ENCODE measurements around the gene ABCB6.

ABCB6 gene

DNA sequence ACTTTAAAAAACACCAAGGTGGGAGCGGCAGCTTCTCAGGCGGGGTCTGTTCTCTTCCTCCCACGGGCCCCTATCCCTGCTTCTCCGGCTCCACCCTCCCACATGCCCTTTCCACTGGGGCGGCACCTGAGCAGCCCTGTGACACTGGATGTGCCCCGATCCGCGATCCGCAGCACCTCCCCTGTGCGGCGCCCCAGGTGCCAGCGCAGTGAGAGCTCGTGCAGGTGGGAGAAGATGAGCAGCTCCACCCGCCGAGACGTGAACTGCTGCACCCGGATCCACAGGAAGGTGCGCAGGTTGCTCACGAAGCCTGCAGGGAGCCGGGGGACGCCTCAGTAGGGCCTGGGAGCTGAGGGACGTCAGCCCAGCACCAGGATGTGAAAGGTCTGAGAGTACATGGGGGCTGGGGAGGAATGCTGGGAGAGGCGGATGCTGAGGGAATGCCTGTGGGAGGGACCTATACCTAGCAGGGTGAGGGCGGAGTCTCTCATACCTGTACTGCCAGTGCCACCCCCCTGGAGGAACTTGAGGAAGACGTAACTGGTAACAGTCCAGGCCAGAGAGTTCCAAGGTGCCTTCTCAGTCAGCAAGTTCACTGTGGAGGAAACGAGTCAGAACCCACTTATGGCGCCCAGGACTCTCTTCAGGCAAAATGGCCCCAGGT, 2.8 kb downstream of the ABCB6 start:
- Histone ChIP-seq H3K27ac (no peak overlapping the region), H3K9ac (peak overlapping the region; percentile 16; the same call in 1 of the 2 replicates), H3K4me1 (peaks cover 43% of the 10 kb centered on the region), H3K4me2 (peak overlapping the region; percentile 99; the same call in 1 of the 2 replicates), H3K27me3 (no peaks in the 10 kb centered on the region), H4K20me1 (peaks cover 18% of the 10 kb centered on the region; the same call in 1 of the 2 replicates), H3K9me3 (no peaks in the 10 kb centered on the region), H3K4me3 (no peak overlapping the region), H3K36me3 (peaks cover 64% of the 10 kb centered on the region)
- TF ChIP-seq Cebpa-rat (IDR thresholded peaks at IDR 0.05): no peak

- H3K9me3 ChIP-seq: no peaks in the 10 kb centered on the region
- no peak for TF ChIP-seq Cebpa-rat (IDR thresholded peaks at IDR 0.05)
- no peak overlapping the region for H3K9ac ChIP-seq
- H3K4me1 ChIP-seq: peaks cover 45% of the 10 kb centered on the region
- no peak overlapping the region for H3K4me2 ChIP-seq
- H3K27me3 ChIP-seq: no peaks in the 10 kb centered on the region
- H4K20me1 ChIP-seq: peaks cover 12% of the 10 kb centered on the region; the same call in 1 of the 2 replicates
- H3K36me3 ChIP-seq: peaks cover 64% of the 10 kb centered on the region
- no peak overlapping the region for H3K27ac ChIP-seq
- no peak overlapping the region for H3K4me3 ChIP-seq
These were observed 4.0 kb downstream of the ABCB6 start for GRCh38 chr2:219214786-219215185.

- peaks cover 45% of the 10 kb centered on the region for H3K4me1 ChIP-seq
- H3K4me2 ChIP-seq: no peak overlapping the region
- no peak overlapping the region for H3K9ac ChIP-seq
- H3K4me3 ChIP-seq: no peak overlapping the region
- TF ChIP-seq Cebpa-rat (IDR thresholded peaks at IDR 0.05): no peak
- peaks cover 6% of the 10 kb centered on the region; the same call in 1 of the 2 replicates for H4K20me1 ChIP-seq
- peaks cover 65% of the 10 kb centered on the region for H3K36me3 ChIP-seq
- no peaks in the 10 kb centered on the region for H3K9me3 ChIP-seq
- H3K27me3 ChIP-seq: no peaks in the 10 kb centered on the region
- no peak overlapping the region for H3K27ac ChIP-seq
These were observed 4.6 kb downstream of the ABCB6 start for GRCh38 chr2:219214141-219214540.

DNA sequence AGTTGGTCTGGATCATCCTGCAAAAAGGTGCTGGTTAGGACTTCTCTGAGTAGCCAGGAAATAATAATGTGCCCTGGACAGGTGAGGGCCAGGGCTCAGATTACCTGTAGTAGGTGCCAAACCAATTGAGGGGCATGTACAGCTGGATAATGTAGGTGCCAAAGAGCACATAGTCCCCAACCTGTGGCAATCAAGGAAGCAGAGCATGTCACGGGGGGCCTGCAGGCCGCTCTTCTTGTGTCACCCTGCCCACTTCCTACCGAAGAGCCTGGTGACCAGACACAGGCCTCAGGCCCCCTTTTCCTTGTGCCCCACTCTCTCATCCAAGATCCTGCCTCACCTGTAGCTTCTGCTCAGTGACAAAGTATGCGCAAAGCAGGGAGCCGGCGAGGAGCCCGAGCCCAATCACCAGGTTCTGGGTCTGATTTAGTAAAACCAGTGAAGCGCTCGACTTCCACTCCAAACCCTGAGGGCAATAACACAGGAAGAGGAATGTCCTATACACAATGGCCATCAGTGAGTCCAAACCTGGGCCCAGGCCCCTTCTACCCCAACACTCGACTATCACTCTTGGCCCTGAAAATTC, 5.2 kb downstream of the ABCB6 start:
- Histone ChIP-seq H3K27ac (no peak overlapping the region), H4K20me1 (peaks cover 5% of the 10 kb centered on the region; the same call in 1 of the 2 replicates), H3K4me3 (no peak overlapping the region), H3K27me3 (no peaks in the 10 kb centered on the region), H3K4me1 (peaks cover 47% of the 10 kb centered on the region), H3K9me3 (no peaks in the 10 kb centered on the region), H3K9ac (no peak overlapping the region), H3K4me2 (no peak overlapping the region), H3K36me3 (peaks cover 71% of the 10 kb centered on the region)
- no peak for TF ChIP-seq Cebpa-rat (IDR thresholded peaks at IDR 0.05)

DNA sequence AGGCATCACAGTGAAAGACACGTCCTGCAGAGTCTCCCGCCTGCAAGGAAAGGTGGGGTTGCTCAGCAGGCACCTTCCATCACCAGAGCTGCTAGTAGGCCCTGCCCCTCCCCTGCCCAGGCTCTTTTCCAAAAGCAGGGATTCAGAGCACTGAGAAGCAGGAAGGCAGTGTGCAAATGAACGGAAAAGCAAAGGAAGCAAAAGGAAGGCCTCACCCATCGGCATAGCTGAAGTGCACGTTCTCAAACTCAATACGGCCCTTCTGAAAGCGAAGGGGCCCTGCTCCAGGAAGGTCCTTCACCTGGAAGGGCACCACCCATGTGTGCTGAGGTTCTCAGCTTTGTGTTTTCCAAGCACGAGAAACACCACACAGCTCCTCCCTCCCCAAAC, 5.7 kb downstream of the ABCB6 start:
- H4K20me1 ChIP-seq: peaks cover 2% of the 10 kb centered on the region; the same call in 1 of the 2 replicates
- H3K9me3 ChIP-seq: no peaks in the 10 kb centered on the region
- H3K4me2 ChIP-seq: no peak overlapping the region
- peaks cover 76% of the 10 kb centered on the region for H3K36me3 ChIP-seq
- no peaks in the 10 kb centered on the region for H3K27me3 ChIP-seq
- no peak overlapping the region for H3K9ac ChIP-seq
- H3K4me1 ChIP-seq: peaks cover 47% of the 10 kb centered on the region
- no peak overlapping the region for H3K4me3 ChIP-seq
- no peak overlapping the region for H3K27ac ChIP-seq
- no peak for TF ChIP-seq Cebpa-rat (IDR thresholded peaks at IDR 0.05)

- no peak overlapping the region for H3K27ac ChIP-seq
- H3K4me3 ChIP-seq: no peak overlapping the region
- peaks cover 70% of the 10 kb centered on the region for H3K36me3 ChIP-seq
- no peaks in the 10 kb centered on the region for H3K27me3 ChIP-seq
- H3K9me3 ChIP-seq: no peaks in the 10 kb centered on the region
- H3K4me2 ChIP-seq: no peak overlapping the region
- H4K20me1 ChIP-seq: no peaks in the 10 kb centered on the region
- peak overlapping the region; percentile 26; the same call in 1 of the 2 replicates for H3K9ac ChIP-seq
- H3K4me1 ChIP-seq: peaks cover 39% of the 10 kb centered on the region
- TF ChIP-seq Cebpa-rat (IDR thresholded peaks at IDR 0.05): no peak
These were observed 7.8 kb downstream of the ABCB6 start for GRCh38 chr2:219210886-219211362.

GRCh38 chr2:219210196-219210885, 8.4 kb downstream of the ABCB6 start:
- H3K4me3 ChIP-seq: no peak overlapping the region
- H3K27me3 ChIP-seq: no peaks in the 10 kb centered on the region
- H3K9ac ChIP-seq: peak overlapping the region; percentile 26; the same call in 1 of the 2 replicates
- peak overlapping the region; percentile 11; the same call in 1 of the 2 replicates for H3K4me2 ChIP-seq
- H3K27ac ChIP-seq: peak overlapping the region; percentile 49
- peaks cover 40% of the 10 kb centered on the region for H3K4me1 ChIP-seq
- H3K9me3 ChIP-seq: no peaks in the 10 kb centered on the region
- H3K36me3 ChIP-seq: peaks cover 67% of the 10 kb centered on the region
- no peaks in the 10 kb centered on the region for H4K20me1 ChIP-seq
- TF ChIP-seq Cebpa-rat (IDR thresholded peaks at IDR 0.05): no peak

DNA sequence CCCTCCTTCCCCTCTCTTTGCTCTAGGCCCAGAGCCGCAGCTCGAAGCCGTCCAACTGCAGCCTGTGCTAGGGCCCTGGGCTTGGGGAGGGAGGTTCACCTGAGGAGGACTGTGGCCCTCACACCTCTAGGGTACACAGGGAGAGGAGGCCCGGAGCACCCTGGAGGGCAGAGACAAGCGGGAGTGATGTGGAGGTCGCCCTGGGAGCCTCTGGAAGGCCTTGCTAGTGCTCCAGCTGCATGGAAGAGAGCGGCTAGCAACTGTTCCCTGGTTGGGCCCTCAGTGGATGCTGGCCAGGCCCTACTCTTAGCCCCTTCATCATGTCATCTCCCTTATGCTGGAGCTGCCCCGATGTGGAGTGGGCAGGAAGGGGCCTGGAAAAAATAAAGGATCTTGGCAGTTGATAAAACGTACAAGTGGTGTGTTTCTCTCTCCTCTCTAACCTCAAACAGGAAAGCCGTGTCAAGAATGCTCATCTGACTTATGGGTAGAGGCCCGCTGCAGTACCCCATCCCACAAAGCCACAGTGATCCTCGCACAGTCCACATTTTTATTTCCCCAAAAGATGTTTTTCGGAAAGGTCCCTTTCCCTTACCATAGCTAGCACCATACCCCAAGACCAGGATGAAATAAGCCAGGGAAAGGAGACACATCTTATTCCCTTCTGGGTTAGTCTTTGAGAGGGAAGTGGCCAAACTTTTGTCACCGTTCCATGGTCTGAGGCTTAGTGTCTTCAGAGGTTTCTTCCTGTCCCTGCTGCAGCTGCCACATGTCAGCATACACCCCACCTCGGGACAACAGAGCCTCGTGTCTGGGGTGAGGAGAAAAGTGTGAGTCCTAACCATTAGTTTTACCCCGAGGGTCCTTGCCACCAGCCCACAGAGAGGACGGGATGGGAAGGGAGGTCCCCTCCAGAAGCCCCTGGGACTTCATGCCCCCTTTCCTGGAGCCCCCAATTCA, 9.2 kb downstream of the ABCB6 start:
- Histone ChIP-seq H4K20me1 (no peaks in the 10 kb centered on the region), H3K27ac (peak overlapping the region; percentile 49), H3K4me2 (peak overlapping the region; percentile 11), H3K27me3 (no peaks in the 10 kb centered on the region), H3K9ac (peak overlapping the region; percentile 26; the same call in 1 of the 2 replicates), H3K9me3 (no peaks in the 10 kb centered on the region), H3K4me3 (no peak overlapping the region), H3K36me3 (peaks cover 60% of the 10 kb centered on the region), H3K4me1 (peaks cover 40% of the 10 kb centered on the region)
- TF ChIP-seq Cebpa-rat (IDR thresholded peaks at IDR 0.05): no peak

All from BLaER1 (cell line).